Cardiac muscle cell (in vitro differentiated cells and primary cell): ENCODE results near the gene TRAP1. TPM values are rescaled to one million over a fixed set of nuclear protein-coding genes. Genes with fewer than 3 reads are reported as not detected.

Source experiments
- DNase-seq, 2 donors: peaks; one replicate each; pipeline versions ENCODE4 v3.0.0 to v3.0.0-alpha.2; 2010 to 2017; ENCODE audit warnings: low read depth in 1 of 2, low spot score in 1 of 2
- H3K27ac ChIP-seq: fragments of 200-600 bp; sonication (generic); 2 replicates; pipeline ENCODE4 v1.5.1; 2016
- H3K27me3 ChIP-seq: fragments of 200-600 bp; sonication (generic); 2 replicates; pipeline ENCODE4 v1.6.0; 2016; ENCODE audit warnings: control low read depth
- H3K36me3 ChIP-seq: fragments of 200-600 bp; sonication (generic); 2 replicates; pipeline ENCODE4 v1.5.1; 2016; ENCODE audit warnings: control low read depth
- H3K4me1 ChIP-seq: fragments of 200-600 bp; sonication (generic); 2 replicates; pipeline ENCODE4 v1.8.1; 2017; ENCODE audit warnings: low read depth, mild to moderate bottlenecking, mixed run types
- H3K4me3 ChIP-seq: fragments of 200-600 bp; sonication (generic); 2 replicates; pipeline ENCODE4 v1.5.1; 2016; ENCODE audit warnings: mild to moderate bottlenecking
- H3K9me3 ChIP-seq: fragments of 200-600 bp; sonication (generic); 2 replicates; pipeline ENCODE4 v1.5.1; 2017; ENCODE audit warnings: low read depth, mild to moderate bottlenecking, control low read depth
- polyA plus RNA-seq: library from polyadenylated mRNA; unstranded; fragments of >200 nt; fragmentation: Nextera tagmentation; extraction: Ambion mirVana; gene quantifications from 2 replicates; pipeline ENCODE4 v1.2.1, GENCODE V29; 2016
- total RNA-seq: library from RNA; depleted of rRNA; stranded (reverse); fragments of >200 nt; gene quantifications from 2 replicates; pipeline ENCODE4 v1.2.3, GENCODE V29; 2016
- TF ChIP-seq, protein P1 (sequence below): IDR thresholded peaks from 2 replicates; pipeline ENCODE4 v1.5.1; 2012; ENCODE audit warnings: low read depth, mild to moderate bottlenecking, low read length

The TRAP1 gene
- total and polyA plus RNA-seq, 2 experiments from 2014 or later, result 157 to 164 TPM

GRCh38 chr16:3760518-3760917 lies 43.2 kb upstream of the TRAP1 start:
- TF ChIP-seq, protein P1, sequence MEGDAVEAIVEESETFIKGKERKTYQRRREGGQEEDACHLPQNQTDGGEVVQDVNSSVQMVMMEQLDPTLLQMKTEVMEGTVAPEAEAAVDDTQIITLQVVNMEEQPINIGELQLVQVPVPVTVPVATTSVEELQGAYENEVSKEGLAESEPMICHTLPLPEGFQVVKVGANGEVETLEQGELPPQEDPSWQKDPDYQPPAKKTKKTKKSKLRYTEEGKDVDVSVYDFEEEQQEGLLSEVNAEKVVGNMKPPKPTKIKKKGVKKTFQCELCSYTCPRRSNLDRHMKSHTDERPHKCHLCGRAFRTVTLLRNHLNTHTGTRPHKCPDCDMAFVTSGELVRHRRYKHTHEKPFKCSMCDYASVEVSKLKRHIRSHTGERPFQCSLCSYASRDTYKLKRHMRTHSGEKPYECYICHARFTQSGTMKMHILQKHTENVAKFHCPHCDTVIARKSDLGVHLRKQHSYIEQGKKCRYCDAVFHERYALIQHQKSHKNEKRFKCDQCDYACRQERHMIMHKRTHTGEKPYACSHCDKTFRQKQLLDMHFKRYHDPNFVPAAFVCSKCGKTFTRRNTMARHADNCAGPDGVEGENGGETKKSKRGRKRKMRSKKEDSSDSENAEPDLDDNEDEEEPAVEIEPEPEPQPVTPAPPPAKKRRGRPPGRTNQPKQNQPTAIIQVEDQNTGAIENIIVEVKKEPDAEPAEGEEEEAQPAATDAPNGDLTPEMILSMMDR, result no peak
- Histone ChIP-seq H3K9me3 (no peaks in the 10 kb centered on the region), H3K4me3 (no peak overlapping the region), H3K27me3 (no peaks in the 10 kb centered on the region), H3K36me3 (peaks cover 50% of the 10 kb centered on the region), H3K4me1 (no peaks in the 10 kb centered on the region), H3K27ac (no peak overlapping the region)
- no peak for DNase-seq

GRCh38 chr16:3759736-3760135 lies 42.4 kb upstream of the TRAP1 start:
- Histone ChIP-seq H3K36me3 (peaks cover 50% of the 10 kb centered on the region), H3K4me3 (no peak overlapping the region), H3K4me1 (no peaks in the 10 kb centered on the region), H3K27me3 (no peaks in the 10 kb centered on the region), H3K27ac (no peak overlapping the region), H3K9me3 (no peaks in the 10 kb centered on the region)
- TF ChIP-seq, protein P1, result no peak
- DNase-seq, result no peak

GRCh38 chr16:3756113-3756512 lies 38.8 kb upstream of the TRAP1 start:
- H3K4me1 ChIP-seq, result no peaks in the 10 kb centered on the region
- no peak for DNase-seq
- no peaks in the 10 kb centered on the region for H3K27me3 ChIP-seq
- no peaks in the 10 kb centered on the region for H3K9me3 ChIP-seq
- TF ChIP-seq, protein P1, result no peak
- H3K36me3 ChIP-seq, result peaks cover 39% of the 10 kb centered on the region
- H3K4me3 ChIP-seq, result no peak overlapping the region
- H3K27ac ChIP-seq, result no peak overlapping the region

GRCh38 chr16:3755249-3755648 lies 37.9 kb upstream of the TRAP1 start:
- Histone ChIP-seq H3K27ac (no peak overlapping the region), H3K36me3 (peaks cover 46% of the 10 kb centered on the region), H3K4me1 (no peaks in the 10 kb centered on the region), H3K4me3 (no peak overlapping the region), H3K9me3 (no peaks in the 10 kb centered on the region), H3K27me3 (no peaks in the 10 kb centered on the region)
- DNase-seq, result no peak
- TF ChIP-seq, protein P1, result no peak

DNA sequence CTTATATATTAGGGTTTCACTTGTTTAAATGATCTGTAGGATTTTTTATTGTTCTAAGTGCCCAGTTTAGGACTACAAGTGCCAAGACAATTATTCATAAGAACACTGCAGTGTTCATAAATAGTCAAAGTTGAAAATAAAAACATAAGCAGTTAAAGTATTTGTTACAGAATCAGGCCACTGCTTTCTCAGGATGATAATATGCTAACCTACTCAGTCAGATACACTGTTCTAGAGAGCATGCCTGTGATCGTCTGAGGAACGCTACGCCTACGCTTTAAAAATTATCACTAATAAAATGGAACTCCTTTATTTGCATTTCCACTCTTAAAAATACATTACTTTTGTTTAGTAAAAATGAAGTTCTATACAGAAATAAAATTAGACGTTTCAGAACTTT lies 37.4 kb upstream of the TRAP1 start:
- H3K27me3 ChIP-seq, result no peaks in the 10 kb centered on the region
- H3K4me3 ChIP-seq, result no peak overlapping the region
- peaks cover 49% of the 10 kb centered on the region for H3K36me3 ChIP-seq
- TF ChIP-seq, protein P1, result no peak
- H3K27ac ChIP-seq, result peak overlapping the region; percentile 12
- H3K9me3 ChIP-seq, result no peaks in the 10 kb centered on the region
- no peak for DNase-seq
- no peaks in the 10 kb centered on the region for H3K4me1 ChIP-seq
